K562 (cell line): ENCODE results near the gene AHCYL2.

Source experiments
- CBX2 ChIP-seq: fragments of 200-600 bp; sonication (generic); IDR thresholded peaks from one replicate; pipeline ENCODE4 v1.6.1; 2012; ENCODE audit warnings: mild to moderate bottlenecking, low read length, inconsistent platforms; ENCODE audit not compliant: insufficient read depth, poor library complexity, severe bottlenecking
- CHD4 ChIP-seq: fragments of 200-600 bp; sonication (generic); IDR thresholded peaks from 3 replicates; pipeline ENCODE4 v1.6.1; 2012; ENCODE audit warnings: low read depth, mild to moderate bottlenecking, mixed read lengths, low read length, inconsistent platforms; ENCODE audit not compliant: insufficient read depth, insufficient replicate concordance, poor library complexity, severe bottlenecking
- GABPB2 ChIP-seq: fragments of 250-450 bp; sonication (Bioruptor Pico); conservative IDR thresholded peaks from 2 replicates; pipeline ENCODE4 v1.5.1; 2021; ENCODE audit warnings: mild to moderate bottlenecking
- POLR2A ChIP-seq: fragments of 450-650 bp; conservative IDR thresholded peaks from 2 replicates; pipeline ENCODE4 v1.6.1; 2016
- REST ChIP-seq, 2 experiments: fragments of 450-650 bp; formaldehyde crosslinking in 1 of 2; IDR thresholded peaks; 2 replicates each; pipeline versions ENCODE4 v1.4.0 to v1.6.1; 2014 to 2020; ENCODE audit warnings: mild to moderate bottlenecking in 2 of 2, borderline replicate concordance in 1 of 2, low read depth in 1 of 2
- SRSF9 ChIP-seq: fragments of 200-400 bp; formaldehyde crosslinking; IDR thresholded peaks from 2 replicates; pipeline ENCODE4 v1.6.1; 2017; ENCODE audit warnings: low read depth, low read length, borderline replicate concordance
- ZNF354B ChIP-seq: fragments of 250-450 bp; sonication (Bioruptor Pico); IDR thresholded peaks from 2 replicates; pipeline ENCODE4 v1.4.0; 2020

GRCh38 chr7:129256221-129256620, 31.4 kb downstream of the AHCYL2 start:
- TF ChIP-seq SRSF9 (no peak), GABPB2 (CRISPR knock-in tag) (no peak), CBX2 (no peak), CHD4 (no peak), REST (IDR thresholded peaks at IDR 0.05; ENCODE audit: borderline replicate concordance) (no peak), REST (CRISPR knock-in tag; IDR thresholded peaks at IDR 0.05; ENCODE audit: low read depth) (no peak), POLR2A (no peak), ZNF354B (no peak)
